Cardiac ventricle fibroblast (primary cell): ENCODE data around the gene ZMAT1. TPM values are rescaled to one million over a fixed set of nuclear protein-coding genes. Genes with fewer than 3 reads are reported as not detected.

Experiments
- total RNA-seq: library from RNA; depleted of rRNA; stranded (reverse); fragments of >200 nt; gene quantifications from 2 replicates; pipeline ENCODE4 v1.2.3, GENCODE V29; 2015

Gene ZMAT1
- total RNA-seq = 0.12 TPM in 1 of 2 replicates, not detected in the other

GRCh38 chrX:101931488-101932248 is at the start of gene ZMAT1:
Gene ZMAT1 (minus strand): TSS chrX:101932027. CDS start chrX:101932008, 19 bp downstream.

Other genes with a start within 250 kb of the ZMAT1 start
- not detected in 2 replicates for gene TCEAL2, start 193.7 kb upstream of the ZMAT1 start, total RNA-seq
- not detected in 2 replicates for gene TCEAL6, start 210.5 kb upstream of the ZMAT1 start, total RNA-seq
- not detected in 2 replicates for gene BEX5, start 223.9 kb upstream of the ZMAT1 start, total RNA-seq